Coronary artery (tissue), 2 donors: ENCODE measurements around the gene NKX1-1.

Source experiments
- DNase-seq: peaks from one replicate; pipeline ENCODE4 v3.0.0-alpha.2; 2017; ENCODE audit warnings: low spot score
- H3K27ac ChIP-seq, 2 donors: fragments of 200-600 bp; sonication (generic); one replicate each; pipeline ENCODE4 v1.5.1; 2016 to 2019
- H3K4me3 ChIP-seq: fragments of 200-600 bp; sonication (generic); 2 replicates; pipeline ENCODE4 v1.5.1; 2016; ENCODE audit warnings: mild to moderate bottlenecking, moderate library complexity
- CTCF ChIP-seq: fragments of 200-600 bp; sonication (generic); IDR thresholded peaks from one replicate; pipeline ENCODE4 v1.5.1; 2019; ENCODE audit warnings: antibody characterized with exemption

Gene NKX1-1

GRCh38 chr4:1367230-1367935, 38.9 kb downstream of the NKX1-1 start:
- DNase-seq = no peak
- H3K4me3 ChIP-seq = no peak overlapping the region
- no peak for TF ChIP-seq CTCF
- H3K27ac ChIP-seq = no peak overlapping the region

- no peak for TF ChIP-seq CTCF
- Histone ChIP-seq H3K27ac (no peak overlapping the region), H3K4me3 (no peak overlapping the region)
- DNase-seq = no peak
Observed at GRCh38 chr4:1366371-1367229, 39.6 kb downstream of the NKX1-1 start.

GRCh38 chr4:1365271-1366178, 40.7 kb downstream of the NKX1-1 start:
- Histone ChIP-seq H3K4me3 (no peak overlapping the region), H3K27ac (no peak overlapping the region)
- no peak for TF ChIP-seq CTCF
- DNase-seq = no peak

- H3K4me3 ChIP-seq = no peak overlapping the region
- DNase-seq = no peak
- no peak for TF ChIP-seq CTCF
- no peak overlapping the region for H3K27ac ChIP-seq
Observed at GRCh38 chr4:1364748-1365147, 41.5 kb downstream of the NKX1-1 start.

- Histone ChIP-seq H3K27ac (no peak overlapping the region), H3K4me3 (no peak overlapping the region)
- TF ChIP-seq CTCF = no peak
- no peak for DNase-seq
Observed at GRCh38 chr4:1364217-1364616, 42.0 kb downstream of the NKX1-1 start.

GRCh38 chr4:1363513-1363912, 42.7 kb downstream of the NKX1-1 start:
- no peak overlapping the region for H3K4me3 ChIP-seq
- no peak for DNase-seq
- H3K27ac ChIP-seq = no peak overlapping the region
- no peak for TF ChIP-seq CTCF
